ENCODE measurements around the gene CTSD.

DNA sequence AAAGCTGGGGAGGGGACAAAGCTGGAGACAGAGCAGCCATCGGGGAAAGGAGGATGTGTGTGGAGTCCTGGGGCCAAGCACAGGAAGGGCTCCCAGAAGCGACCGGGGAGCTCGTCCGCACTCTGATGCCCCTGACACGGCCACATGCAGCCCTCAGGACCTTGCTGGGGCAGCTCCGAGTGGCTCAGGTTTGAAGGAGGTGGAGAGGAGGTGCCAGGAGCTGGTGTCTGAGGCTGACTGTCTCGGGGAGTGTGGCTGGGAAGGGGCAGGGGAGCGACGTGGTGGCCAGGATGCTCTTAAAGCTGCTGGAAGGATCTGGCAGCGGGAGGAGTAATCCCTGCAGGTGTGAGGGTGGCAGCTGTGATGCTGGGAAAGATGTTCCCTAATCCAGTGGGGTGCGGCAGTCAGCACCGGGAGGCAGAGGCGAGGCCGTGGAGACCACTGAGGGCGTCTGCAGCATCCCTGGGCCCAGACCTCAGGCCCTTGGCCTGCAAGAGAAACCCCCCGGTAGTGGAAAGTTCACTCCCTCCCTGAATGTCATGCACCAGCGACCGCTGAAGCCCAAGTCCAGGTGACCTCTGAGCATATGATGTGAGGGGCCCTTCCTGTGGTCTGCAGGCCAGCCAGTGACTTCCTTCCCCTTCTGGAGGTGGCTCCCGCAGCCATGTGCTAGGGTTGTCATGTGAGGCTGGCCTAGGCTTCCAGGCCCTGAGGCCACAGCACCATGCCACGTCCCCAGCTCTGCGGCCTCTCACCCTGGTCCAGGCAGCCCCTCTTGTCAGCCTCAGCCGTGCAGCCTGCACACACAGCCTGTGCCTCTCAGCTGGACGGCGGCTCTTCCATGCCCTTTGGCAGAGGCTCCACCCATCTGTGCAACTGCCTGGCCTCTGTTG, 17.2 kb upstream of the CTSD start:
- TF ChIP-seq, protein P1, sequence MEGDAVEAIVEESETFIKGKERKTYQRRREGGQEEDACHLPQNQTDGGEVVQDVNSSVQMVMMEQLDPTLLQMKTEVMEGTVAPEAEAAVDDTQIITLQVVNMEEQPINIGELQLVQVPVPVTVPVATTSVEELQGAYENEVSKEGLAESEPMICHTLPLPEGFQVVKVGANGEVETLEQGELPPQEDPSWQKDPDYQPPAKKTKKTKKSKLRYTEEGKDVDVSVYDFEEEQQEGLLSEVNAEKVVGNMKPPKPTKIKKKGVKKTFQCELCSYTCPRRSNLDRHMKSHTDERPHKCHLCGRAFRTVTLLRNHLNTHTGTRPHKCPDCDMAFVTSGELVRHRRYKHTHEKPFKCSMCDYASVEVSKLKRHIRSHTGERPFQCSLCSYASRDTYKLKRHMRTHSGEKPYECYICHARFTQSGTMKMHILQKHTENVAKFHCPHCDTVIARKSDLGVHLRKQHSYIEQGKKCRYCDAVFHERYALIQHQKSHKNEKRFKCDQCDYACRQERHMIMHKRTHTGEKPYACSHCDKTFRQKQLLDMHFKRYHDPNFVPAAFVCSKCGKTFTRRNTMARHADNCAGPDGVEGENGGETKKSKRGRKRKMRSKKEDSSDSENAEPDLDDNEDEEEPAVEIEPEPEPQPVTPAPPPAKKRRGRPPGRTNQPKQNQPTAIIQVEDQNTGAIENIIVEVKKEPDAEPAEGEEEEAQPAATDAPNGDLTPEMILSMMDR (conservative IDR thresholded peaks at IDR 0.05; ENCODE audit: low read length): no peak
- TF ChIP-seq EZH2phosphoT487 (IDR thresholded peaks at IDR 0.05; ENCODE audit: borderline replicate concordance, low read depth, low read length): no peak

All from OCI-LY7 (cell line).